ENCODE results near the gene RIMS1. TPM values are rescaled to one million over a fixed set of nuclear protein-coding genes. Genes with fewer than 3 reads are reported as not detected.
A peak's percentile ranks its signal among the peaks of the same experiment; 100 is the strongest.

RIMS1 gene
- total RNA-seq, 1 donor from 2014 or later = 3.4 TPM

DNA sequence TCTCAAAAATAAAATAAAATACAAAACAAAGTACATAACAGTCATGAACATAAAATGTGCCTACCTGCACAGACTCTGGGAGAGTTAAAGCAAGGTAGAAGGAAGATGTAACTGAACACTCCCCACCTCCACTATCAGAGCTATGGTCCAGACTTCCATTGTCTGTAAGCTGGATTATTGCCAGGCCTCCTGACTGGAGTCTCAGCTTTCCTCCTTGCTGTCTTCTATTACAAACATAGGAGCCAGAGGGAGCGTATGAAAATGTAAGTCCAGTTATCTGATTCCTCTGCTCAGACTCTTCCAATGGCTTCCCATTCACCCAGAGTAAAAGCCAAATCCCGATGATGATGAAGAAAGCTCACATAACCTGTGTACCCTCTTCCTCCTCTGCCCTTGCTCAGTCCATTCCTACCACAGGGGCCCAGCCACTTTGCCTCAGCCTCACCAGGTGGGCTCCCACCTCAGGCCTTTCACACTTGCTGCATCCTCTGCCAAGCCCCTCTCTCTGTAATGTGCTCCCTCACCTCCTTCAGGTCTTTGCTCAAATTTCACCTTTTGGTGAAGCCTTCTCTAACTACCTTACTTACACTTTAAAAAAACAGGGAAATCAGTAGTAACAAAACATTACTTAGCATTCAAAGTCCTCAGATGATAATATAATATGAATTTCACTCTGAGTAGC is 194.1 kb downstream of the RIMS1 start:
- DNase-seq (ENCODE audit: low spot score) = no peak
- intact Hi-C loops (cut with DNase I) = no loop called here
- no peak for ATAC-seq

DNA sequence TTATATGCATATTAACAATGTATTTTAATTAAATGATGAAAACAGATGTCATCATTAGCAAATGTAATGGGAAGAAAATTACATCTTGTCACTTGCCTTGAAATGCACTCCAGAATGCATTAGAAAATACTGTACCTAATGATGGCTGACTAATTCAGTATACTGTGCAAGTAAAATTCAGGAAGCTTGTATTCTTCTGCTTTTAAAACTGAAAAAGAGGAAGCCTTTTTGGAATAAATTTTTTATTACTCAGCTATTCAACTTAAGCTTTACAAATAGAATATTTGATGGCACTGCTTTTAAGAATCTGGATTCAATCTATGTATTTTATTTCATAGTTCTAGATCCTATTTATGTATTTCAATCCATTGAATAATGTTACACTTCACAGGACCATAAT is 195.5 kb downstream of the RIMS1 start:
- intact Hi-C loops (cut with DNase I) = no loop called here
- ATAC-seq (no peak), DNase-seq (ENCODE audit: low spot score) (no peak)

DNA sequence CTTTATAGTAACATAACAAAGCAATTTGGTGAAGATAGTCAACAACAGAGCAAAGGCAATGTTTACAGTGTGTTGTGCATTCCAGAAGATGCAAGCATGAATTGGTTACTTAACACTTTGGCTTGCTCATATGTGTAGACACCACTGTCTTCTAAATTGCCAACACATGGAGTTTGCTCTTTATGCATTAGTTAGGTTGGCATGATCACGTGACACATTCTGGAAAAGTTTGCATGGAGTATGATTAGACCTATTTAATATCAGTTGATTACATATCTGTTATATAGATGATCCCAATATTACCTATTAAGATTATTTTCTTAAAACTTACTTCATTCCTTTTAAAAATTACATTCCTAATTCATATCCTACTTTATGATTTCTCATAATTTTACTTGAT is 197.6 kb downstream of the RIMS1 start:
- ATAC-seq = no peak
- intact Hi-C loops (cut with DNase I) = no loop called here
- DNase-seq (ENCODE audit: low spot score) = no peak

DNA sequence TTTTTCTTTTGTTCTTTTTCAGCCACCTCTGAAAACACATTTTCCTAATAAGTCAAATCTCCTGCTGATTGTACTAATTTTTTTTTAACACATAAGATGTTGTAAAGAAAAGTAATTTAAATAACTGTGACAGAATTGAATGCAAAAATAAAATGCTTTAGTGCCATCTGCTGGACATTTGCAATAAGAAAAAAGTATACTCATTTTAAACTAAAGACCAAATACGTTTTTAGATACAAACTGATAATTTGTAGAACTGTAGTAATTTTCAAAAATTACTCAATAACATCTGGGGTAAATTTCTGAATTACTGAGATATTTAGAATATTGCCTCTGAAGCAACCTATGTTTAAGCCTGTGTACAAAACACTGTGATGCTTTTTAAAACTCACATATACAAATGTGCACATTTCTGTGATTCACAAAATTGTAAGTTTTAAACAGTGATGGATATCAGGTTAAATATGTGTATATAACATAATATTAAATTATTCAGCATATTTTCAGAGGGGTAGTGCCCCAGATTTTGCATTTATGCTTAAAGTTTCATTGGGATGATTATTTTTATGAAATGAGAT is 198.7 kb downstream of the RIMS1 start:
- intact Hi-C loops (cut with DNase I) = no loop called here
- ATAC-seq (no peak), DNase-seq (ENCODE audit: low spot score) (no peak)

DNA sequence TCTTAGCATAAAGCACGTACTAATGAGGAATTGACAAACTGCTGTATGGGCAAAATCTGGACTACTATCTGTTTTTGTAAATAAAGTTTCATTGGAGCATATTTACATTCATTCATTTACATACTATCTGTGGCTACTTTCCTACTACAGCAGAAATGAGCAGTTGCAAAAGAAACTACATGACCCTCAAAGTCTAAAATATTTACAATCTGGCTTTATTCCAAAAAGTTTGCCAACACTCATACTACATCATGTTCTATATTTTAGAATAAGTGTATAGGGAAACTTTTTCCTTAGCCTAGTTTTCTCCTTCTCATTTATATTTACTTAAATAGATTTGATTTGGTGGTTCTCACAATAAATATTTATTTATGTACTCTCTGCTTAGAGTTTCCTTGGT is 208.2 kb downstream of the RIMS1 start:
- intact Hi-C loops (cut with DNase I) = no loop called here
- DNase-seq (ENCODE audit: low spot score) (no peak), ATAC-seq (no peak)

DNA sequence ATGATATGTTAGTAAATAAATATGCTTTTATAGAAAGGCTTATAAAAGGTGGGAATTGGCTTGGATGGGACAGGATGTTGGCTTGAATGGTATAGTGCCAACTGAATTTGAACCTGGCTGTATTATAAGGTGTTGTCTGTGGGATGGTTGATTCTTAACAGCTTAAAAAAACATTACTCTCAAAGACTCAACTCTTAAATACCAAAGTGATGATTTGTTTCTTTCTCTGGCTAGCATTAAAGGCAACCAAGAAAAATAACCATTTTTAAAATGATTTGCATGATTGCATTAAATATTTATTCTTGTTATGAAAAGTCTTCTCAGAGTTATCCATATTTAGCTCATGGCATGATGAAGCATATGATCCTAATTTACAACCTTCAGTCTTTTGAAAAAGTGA is 216.2 kb downstream of the RIMS1 start:
- ATAC-seq (no peak), DNase-seq (ENCODE audit: low spot score) (no peak)
- intact Hi-C loops (cut with DNase I) = no loop called here

DNA sequence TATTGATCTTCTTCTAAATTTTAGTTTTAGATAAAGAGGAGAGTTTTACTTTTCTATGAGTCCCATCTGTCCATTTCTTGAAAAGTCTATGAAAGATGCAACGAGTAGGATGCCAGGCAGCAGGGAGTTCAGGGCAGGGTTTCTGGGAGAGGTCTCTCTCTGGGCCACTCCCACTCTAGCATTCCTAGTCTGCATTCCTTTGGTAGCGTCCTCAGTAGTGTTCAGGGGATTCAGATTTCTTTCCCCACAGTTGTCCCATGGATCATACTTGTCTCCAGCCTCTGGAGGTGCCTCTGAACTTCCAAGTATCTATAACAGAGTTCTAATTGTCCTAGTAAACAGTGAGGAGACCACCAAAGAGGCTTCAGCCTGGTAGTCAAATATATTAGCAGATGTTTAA is 225.3 kb downstream of the RIMS1 start:
- intact Hi-C loops (cut with DNase I) = no loop called here
- ATAC-seq (no peak), DNase-seq (ENCODE audit: low spot score) (no peak)

DNA sequence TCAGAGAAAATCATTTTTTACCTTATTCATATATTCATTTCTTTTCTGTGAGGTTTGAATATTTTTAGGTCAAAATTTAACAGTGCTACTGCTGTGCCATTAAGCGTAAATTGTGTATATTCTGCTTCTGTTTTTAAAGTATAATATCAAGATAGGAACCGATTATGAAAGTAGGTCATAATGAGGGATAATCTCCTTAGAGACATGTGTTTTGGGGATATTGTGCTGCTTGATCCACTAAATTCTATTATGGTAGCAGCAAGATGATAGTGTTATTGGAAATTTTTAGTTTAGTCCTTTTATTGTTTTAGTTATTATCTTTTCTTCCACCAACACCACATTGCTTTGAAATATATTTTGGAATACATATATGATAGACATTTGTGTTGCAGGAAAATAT is 244.0 kb downstream of the RIMS1 start:
- intact Hi-C loops (cut with DNase I) = no loop called here
- ATAC-seq (no peak), DNase-seq (ENCODE audit: low spot score) (no peak)

DNA sequence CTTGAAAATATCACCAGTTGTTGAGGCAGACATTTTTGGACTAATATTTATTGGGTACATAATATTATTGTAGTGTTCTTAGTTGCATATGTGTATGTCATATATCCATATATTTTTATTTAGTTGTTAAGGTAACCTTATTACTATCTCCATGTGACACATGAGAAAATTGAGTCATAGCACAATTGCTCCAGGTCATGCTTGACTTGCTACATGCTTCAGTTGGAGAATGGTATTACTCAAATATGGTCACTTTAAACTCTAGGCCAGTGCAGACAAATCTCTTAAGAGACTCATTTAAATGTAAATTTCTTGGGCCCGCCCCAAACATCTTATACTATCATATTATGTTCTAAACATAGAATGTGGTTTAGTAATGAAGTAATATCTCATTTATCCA is 246.1 kb downstream of the RIMS1 start:
- no peak for ATAC-seq

DNA sequence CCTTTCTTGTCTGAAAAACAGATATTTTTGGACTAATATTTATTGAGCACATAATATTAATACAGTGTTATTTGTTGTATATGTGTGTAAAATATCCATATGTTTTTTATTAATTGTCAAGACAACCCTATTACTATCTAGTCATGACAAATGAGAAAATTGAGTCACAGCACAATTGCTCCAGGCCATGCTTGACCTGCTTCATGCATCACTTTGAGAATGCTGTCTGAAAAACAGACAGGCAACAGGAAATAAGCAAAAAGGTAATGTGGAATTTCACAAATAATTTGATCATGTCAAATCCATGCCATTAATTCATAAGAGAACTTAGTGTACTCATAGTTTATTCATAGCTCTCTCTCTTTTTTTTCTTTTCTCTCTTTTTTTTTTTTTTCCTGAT is 246.5 kb downstream of the RIMS1 start:
- no peak for DNase-seq (ENCODE audit: low spot score)
- no peak for ATAC-seq
- intact Hi-C loops (cut with DNase I) = no loop called here

More for the DNA sequence above, 246.1 kb downstream of the RIMS1 start:
- no peak for DNase-seq (ENCODE audit: low spot score)
- intact Hi-C loops (cut with DNase I) = no loop called here

DNA sequence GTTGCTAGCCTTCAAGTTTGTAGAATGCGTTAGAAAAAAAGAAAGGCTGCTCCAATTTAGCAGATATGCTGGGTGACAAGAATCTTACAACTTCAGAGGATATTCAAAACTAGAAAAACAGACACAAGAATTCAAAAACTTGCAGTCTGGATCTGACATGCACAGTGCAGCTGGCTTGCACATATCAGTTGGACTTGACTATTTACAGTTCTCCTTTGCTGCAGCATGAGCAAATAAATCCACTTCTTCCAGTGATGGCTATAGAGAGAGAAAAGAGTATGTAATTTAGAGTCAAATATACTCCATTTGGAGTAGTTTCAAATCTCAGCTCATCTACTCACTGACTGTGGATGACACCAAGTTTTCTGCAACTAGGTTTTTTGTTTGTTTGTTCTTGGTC is 247.0 kb downstream of the RIMS1 start:
- intact Hi-C loops (cut with DNase I) = no loop called here
- no peak for ATAC-seq
- no peak for DNase-seq (ENCODE audit: low spot score)

DNA sequence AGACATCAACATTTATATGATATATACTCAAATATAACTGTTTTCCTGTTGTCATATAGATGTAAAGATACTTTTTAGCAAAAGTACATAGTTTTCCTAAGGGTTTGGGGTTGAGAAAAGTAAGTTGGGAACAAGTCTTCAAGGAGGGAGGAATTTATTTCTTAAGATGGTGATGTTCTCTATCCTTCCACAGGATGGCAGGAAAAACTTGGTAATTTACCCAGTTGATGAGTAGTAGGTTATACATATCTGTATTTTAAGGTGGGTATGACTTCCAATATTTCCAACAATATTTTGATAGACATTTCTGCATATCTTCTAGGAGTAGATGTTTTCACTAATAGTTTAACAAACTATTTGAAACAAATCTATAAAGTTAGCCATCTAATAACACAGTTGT is 254.4 kb downstream of the RIMS1 start:
- no peak for DNase-seq (ENCODE audit: low spot score)
- no peak for ATAC-seq
- intact Hi-C loops (cut with DNase I) = no loop called here

DNA sequence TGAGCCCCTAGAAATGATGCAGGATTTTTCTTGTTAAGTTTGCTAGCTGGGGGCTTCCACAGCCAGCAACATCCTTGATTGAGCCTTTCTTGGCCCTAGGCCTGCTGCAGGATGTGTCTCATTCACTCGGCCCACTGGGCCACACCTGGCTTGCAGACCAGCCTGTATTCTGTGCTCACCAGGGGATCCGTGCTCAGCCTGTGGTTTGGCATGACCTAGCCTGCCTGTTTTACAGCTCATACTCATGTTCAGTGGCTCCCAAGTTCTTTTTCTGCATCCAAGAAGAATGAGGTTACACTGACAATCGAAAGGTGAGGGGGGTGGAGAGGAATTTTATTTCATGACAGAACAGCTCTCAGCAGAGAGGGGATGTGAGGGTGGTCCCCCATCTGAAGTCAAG is 263.4 kb downstream of the RIMS1 start:
- intact Hi-C loops (cut with DNase I) = no loop called here
- DNase-seq (ENCODE audit: low spot score) (no peak), ATAC-seq (no peak)

DNA sequence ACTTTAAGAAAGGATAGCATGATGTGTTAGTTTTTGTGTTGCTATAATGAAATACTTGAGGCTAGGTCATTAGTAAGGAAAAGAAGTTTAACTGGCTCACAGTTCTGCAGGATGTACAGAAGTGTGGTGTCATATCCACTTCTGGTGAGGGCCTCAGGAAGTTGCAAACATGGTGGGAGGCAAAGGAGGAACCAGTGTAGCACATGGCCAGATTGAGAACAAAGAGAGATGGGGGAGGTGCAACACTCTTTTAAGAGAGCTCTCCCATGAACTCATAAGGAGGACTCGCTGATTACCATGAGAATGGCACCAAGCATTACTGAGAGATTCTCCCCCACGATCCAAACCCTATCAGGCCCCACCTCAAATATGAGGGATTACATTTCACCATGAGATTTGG is 265.4 kb downstream of the RIMS1 start:
- ATAC-seq = no peak
- intact Hi-C loops (cut with DNase I) = no loop called here

DNA sequence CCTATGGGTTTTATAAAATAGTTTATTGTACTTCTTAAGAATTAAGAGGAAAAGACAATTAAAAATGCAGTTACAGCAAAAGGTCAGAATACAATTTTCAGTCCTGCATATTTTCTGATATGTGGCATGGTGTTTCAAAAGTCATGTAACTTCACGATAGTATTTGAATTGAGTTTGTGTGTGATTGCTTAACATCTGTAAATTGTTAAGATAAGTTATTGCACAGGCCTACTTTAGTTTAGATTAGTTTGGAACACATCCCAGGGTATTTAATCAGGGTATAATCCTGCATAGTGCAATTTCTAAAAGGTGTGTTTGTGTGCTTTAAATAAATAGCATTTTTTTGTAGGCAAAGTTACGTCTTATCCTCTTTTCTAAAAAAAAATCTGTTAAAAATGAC is 289.6 kb downstream of the RIMS1 start:
- DNase-seq (ENCODE audit: low spot score) = no peak
- no peak for ATAC-seq
- intact Hi-C loops (cut with DNase I) = no loop called here

More for the DNA sequence above, 265.4 kb downstream of the RIMS1 start:
- no peak for DNase-seq (ENCODE audit: low spot score)

DNA sequence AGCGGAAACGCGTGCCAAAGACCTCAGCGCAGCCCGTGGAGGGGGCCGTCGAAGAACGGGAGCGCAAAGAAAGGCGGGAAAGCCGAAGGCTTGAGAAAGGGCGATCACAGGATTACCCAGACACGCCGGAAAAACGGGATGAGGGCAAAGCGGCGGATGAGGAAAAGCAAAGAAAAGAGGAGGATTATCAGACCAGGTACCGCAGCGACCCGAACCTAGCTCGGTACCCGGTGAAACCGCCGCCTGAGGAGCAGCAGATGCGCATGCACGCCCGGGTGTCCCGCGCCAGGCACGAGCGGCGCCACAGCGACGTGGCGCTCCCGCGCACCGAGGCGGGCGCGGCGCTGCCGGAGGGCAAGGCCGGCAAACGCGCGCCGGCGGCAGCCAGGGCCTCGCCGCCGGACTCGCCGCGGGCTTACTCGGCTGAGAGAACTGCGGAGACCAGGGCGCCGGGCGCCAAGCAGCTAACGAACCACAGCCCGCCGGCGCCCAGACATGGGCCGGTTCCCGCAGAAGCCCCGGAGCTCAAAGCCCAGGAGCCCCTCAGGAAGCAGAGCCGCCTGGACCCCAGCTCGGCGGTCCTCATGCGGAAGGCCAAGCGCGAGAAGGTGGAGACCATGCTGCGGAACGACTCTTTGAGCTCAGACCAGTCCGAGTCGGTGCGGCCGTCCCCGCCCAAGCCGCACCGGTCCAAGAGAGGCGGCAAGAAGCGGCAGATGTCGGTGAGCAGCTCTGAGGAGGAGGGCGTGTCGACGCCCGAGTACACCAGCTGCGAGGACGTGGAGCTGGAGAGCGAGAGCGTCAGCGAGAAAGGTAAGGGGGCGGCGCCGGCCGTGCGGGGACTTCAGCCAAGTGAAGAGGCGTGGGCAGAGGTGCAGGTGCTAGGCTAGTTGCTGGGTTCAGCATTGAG is 296.2 kb downstream of the RIMS1 start:
- intact Hi-C loops (cut with DNase I) = no loop called here
- no peak for DNase-seq (ENCODE audit: low spot score)

DNA sequence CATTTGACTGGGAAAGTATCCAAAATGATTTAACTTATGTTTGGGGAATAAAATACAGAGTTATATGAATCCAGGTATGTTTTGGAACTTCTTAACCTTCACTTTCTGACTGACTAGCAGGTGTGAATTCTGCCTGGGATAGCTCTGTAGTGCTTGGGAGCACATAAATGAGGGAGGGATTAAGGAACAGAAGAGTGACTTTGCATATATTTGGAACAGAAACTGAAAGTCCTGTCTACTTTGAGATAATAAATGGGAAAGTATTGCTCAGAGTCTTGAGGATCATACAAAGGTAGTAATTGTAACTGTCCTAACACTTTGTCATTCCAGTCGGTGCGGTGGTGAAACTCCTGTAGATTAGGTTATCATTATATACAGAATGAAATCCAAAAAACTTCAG is 317.6 kb downstream of the RIMS1 start:
- ATAC-seq (no peak), DNase-seq (ENCODE audit: low spot score) (no peak)
- intact Hi-C loops (cut with DNase I) = no loop called here

More for the DNA sequence above, 296.2 kb downstream of the RIMS1 start:
- ATAC-seq = peak; percentile 57

DNA sequence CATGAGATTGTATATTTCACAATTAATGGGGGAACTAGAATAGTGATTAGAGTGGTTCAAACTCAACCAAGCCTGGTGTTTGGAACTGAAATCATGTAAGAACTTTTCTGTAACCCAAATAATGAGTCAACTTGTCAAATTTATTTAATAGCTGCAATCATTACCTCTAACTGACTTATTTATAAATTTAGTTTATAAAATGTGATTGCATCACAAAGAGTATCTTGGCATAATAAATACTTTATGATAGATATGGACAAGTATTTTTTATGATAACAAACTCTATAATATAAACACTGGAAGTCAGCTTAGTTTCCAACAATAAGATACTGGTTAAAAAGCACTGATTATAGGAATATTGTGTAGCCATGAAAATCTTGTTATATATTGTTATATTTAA is 319.1 kb downstream of the RIMS1 start:
- ATAC-seq (no peak), DNase-seq (ENCODE audit: low spot score) (no peak)
- intact Hi-C loops (cut with DNase I) = no loop called here

DNA sequence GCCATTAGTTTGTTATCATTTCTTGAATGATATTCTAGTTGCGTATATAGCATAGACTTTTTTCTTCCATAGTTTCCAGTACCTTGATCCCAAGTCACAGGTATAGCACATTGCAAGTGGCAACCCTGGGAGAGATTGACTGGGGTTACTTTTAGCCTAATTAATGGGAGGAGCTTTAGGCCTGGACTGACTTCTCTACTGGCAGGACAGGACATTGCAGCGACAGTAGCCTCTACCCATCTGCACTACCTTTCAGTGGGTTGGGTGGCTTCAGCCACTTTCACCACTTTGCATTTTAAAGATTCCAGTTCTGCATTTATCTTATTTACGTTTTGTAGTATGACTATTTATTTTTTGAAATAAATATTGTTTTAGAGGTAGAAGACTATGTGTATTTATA is 320.3 kb downstream of the RIMS1 start:
- DNase-seq (ENCODE audit: low spot score) (no peak), ATAC-seq (no peak)
- intact Hi-C loops (cut with DNase I) = no loop called here

DNA sequence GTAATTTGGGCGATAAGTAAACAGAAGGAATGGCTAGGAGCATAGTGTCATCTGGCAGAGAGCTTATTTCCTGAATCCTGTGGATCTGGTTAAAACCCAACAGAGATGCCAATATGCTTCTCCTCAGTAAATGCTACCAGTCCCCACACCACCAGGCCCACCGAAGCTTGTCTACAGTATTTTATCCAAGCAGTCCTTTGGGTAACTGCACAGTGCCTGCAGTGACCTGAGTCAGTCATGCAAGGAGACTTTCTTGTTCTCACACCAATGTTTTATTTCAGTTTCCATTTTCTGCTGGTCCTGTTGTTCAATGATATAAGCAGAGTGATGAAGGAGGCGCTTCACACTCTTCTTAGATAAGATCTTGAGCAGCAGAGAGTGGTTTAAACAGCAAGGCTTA is 326.3 kb downstream of the RIMS1 start:
- ATAC-seq (no peak), DNase-seq (ENCODE audit: low spot score) (no peak)
- intact Hi-C loops (cut with DNase I) = no loop called here

Measured in sciatic nerve (tissue), 2 donors.